Mammary microvascular endothelial cell (primary cell): Measurements from ENCODE around the gene SIVA1. TPM values are rescaled to one million over a fixed set of nuclear protein-coding genes. Genes with fewer than 3 reads are reported as not detected.

ENCODE experiments used
- total RNA-seq: library from RNA; depleted of rRNA; stranded (reverse); fragments of >200 nt; gene quantifications from 2 replicates; pipeline ENCODE4 v1.2.3, GENCODE V29; 2015

SIVA1 gene, protein sequence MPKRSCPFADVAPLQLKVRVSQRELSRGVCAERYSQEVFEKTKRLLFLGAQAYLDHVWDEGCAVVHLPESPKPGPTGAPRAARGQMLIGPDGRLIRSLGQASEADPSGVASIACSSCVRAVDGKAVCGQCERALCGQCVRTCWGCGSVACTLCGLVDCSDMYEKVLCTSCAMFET
- total RNA-seq, result 357 and 399 TPM in 2 replicates

DNA sequence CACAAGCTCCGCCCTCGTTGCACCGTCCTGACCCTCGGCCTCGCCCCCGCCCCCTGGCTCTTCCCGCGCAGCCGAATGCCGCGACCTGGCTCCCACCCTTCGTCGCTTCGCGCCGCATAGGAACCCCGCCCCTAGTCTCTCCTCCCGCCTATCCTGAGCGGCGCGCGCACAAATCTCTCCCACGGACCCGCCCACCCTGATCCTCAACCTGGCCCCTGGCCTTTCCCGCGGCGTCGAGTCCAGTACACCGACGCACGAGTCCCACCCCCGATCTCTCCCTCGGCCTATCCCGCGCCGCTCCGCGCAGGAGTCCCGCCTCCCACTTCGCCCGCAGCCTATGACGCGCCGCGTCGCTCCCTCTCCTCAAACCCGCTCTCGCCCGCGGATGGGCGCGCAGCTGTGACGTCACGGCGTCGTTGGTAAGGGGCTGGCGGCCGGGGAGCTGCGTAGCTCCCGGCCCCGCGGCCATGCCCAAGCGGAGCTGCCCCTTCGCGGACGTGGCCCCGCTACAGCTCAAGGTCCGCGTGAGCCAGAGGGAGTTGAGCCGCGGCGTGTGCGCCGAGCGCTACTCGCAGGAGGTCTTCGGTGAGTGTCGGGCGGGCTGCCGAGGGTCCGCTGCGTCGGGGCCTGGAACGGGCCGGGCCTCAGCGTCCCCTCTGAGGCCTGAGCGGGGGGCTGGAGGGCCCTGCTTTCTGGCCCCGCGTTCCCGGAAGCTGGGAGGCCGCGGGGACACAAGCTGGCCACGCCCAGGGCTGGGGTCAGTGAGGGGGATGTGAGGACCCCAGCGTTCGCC lies at the start of gene SIVA1:
TSS of gene SIVA1 (plus strand) at position 413 of the 793 bp plus-strand sequence. CDS start at position 468, 55 bp downstream.

DNA sequence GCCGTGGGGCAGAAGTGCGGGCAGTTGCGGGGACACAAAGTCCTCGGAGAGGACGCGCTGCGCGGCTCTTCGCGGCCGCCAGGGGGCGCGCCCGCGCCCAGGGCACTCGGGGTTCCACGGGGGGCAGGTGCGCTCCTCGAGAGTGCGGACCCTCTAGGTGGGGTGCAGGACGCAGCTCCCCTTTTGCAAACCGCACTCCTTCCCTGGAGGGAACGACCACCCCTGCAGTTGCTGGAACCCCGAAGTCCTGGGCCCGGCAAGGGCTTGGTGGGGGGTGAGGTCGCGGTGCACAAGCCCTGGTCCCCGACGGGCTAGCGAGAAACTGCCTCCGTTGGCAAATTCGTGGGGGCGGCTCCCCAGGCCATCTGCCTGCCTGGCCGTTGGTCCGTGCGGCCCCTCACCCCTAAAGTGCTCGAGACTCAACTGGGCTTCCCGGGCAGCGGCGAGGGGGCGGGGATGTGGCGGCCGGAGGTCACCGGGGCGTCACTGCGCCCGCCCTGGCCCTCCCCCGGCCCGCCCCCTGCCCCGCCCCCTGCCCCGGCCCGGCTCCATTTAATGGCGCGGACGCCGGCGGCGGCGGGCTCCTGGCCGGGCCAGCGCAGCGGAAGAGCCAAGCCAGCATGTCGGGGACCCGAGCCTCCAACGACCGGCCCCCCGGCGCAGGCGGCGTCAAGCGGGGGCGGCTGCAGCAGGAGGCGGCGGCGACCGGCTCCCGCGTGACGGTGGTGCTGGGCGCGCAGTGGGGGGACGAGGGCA lies 29.1 kb upstream of the SIVA1 start, which contains the start of gene ADSS1:
TSS of gene ADSS1 (plus strand) at position 579 of the 756 bp plus-strand sequence. CDS start at position 621, 42 bp downstream.

DNA sequence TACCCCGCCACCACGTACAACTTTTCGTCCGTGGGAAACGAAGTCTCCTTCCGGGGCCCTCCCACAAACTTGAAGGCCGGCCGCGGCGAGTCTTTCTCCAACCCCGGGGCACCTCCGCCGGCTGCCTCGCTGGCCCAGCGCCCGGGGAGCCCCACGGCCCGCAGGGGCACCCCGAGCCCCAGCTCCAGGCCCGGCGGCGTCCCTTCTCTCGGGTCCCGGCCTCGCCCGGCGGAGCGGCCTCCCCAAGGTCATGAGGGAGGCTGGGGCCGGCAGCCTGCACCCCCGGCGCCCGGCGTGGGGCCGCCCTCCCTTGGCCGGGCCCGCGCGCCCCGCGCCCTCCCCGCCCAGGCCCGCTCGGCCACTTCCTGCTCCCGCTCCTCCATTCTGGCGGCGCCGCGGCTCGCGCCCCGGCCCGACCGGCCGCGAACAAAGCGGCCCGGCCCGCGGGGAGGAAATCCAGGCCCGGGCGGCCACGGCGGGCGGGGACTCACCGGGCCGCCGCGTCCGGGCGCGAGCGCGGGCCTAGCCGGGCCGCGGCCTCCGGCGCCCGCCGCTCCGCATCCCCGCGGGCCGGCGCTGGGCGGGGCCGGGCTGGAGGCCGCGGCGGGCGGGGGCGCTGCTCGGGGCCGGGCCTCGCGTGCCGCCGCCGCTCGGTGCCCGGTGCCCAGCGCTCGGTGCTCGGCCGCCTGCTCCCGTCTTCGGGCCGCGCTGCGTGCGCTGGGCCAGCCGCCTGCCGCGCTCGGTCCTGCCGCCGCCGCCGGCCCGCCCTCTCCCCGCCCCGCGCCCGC lies 42.2 kb downstream of the SIVA1 start, which contains the start of gene AKT1:
TSS of gene AKT1 (minus strand) at position 756 of the 788 bp plus-strand sequence. CDS start 3,105 bp downstream, outside the sequence.

GRCh38 chr14:104800771-104801519 lies 48.0 kb downstream of the SIVA1 start, which contains the start of gene ZBTB42:
Gene ZBTB42 (plus strand): TSS chr14:104801101. CDS start chr14:104801198, 97 bp downstream.

Other genes starting within 250 kb of the SIVA1 start
- not detected in 2 replicates for gene C14orf180, start 173.4 kb upstream of the SIVA1 start, total RNA-seq
- gene TMEM179, start 148.4 kb upstream of the SIVA1 start, total RNA-seq, result 0.73 TPM in 1 of 2 replicates, not detected in the other
- 79.2 and 84.6 TPM in 2 replicates for gene INF2, start 63.5 kb upstream of the SIVA1 start, total RNA-seq
- gene ADSS1, start 28.9 kb upstream of the SIVA1 start, total RNA-seq, result 0.10 and 0.47 TPM in 2 replicates
- 129 and 135 TPM in 2 replicates for gene AKT1, start 42.6 kb downstream of the SIVA1 start, total RNA-seq
- 3.2 and 5.5 TPM in 2 replicates for gene ZBTB42, start 48.0 kb downstream of the SIVA1 start, total RNA-seq
- 19.2 and 20.8 TPM in 2 replicates for gene CEP170B, start 112.1 kb downstream of the SIVA1 start, total RNA-seq
- not detected in 2 replicates for gene PLD4, start 171.7 kb downstream of the SIVA1 start, total RNA-seq
- 54.2 and 65.5 TPM in 2 replicates for gene AHNAK2, start 225.2 kb downstream of the SIVA1 start, total RNA-seq
- gene CLBA1, start 232.6 kb downstream of the SIVA1 start, total RNA-seq, result 2.9 and 3.0 TPM in 2 replicates